NCI-H345 treated with DMSO at 0.1 percent for 48 hours (cell line): ENCODE data around the gene PADI2.

Experiments used
- DNase-seq: peaks from one replicate; lab custom pipeline; 2025; ENCODE audit not compliant: unreplicated experiment; lab: John Stamatoyannopoulos, UW

The PADI2 gene

DNA sequence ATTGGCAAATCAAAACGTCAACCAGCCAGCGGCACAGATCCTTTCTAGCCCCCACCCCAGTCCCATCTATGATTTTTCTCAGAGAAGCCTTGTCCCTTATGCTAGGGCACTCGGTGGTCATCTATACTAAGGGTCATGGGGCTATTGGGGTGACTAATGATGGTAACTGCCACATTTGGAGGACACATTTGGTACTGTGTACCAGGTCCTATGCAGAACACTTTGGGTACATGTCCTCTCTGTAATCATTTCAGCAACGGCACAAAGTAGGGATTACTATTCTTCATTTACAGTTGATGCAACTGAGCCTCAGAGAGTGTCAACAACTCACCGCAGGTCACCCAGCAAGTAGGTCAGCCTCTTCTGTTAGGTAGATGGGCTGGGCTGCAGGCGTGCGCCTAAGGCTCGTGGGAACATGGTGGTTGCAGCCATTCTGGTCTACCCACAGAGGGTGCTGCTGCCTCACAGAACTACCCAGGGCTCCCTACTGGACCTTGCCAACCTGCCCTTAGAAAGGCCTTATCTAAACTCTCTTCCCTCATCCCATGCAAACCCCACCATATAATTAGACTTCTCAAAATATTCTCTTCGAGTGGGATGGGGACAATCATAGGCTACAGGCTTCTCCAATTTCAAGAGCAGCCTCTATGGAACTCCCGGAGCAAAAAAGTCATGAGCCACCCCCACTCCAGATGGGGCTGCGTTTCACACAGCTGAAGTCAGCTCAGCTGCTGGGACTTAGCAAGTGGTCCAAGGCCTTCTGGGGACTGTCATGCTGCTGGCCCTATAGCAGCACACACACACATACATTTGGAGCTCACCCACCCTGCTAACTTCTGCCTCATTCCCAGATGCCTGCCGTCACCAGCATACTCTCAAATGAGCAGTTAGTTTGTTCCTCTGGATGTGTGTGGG lies 59.6 kb downstream of the PADI2 start:
- DNase-seq, result peak; percentile 72

- no peak for DNase-seq
These were observed 62.7 kb downstream of the PADI2 start for GRCh38 chr1:17056551-17056950.

- no peak for DNase-seq
These were observed 63.5 kb downstream of the PADI2 start for GRCh38 chr1:17055801-17056200.

- peak; percentile 97 for DNase-seq
These were observed 65.4 kb downstream of the PADI2 start, which contains the start of gene SDHB for GRCh38 chr1:17053685-17054410. TSS of gene SDHB (minus strand) at chr1:17054032. CDS start at chr1:17054019, 13 bp downstream.

- no peak for DNase-seq
These were observed 66.1 kb downstream of the PADI2 start for GRCh38 chr1:17053086-17053684.

DNA sequence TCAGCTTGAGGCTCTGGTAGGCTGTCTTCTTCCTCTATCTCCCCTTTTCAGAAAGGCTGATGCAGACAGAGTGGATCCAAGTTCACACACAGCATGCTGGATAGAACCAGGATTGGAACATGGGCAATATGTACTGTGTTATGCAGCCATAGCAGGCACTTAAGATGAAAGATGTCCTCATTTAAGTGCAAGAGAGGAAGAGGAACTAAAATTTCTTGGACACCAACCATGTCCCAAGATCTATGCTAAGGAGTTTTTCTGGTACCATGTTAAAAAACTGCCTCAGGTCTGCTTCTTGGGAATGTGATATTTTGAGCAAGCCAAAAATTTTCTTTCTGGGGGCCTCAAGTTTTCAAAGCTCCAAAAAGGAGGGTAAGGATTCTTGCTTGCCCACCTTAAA lies 66.6 kb downstream of the PADI2 start:
- no peak for DNase-seq

- DNase-seq, result no peak
These were observed 67.2 kb downstream of the PADI2 start for GRCh38 chr1:17052038-17052437.

DNA sequence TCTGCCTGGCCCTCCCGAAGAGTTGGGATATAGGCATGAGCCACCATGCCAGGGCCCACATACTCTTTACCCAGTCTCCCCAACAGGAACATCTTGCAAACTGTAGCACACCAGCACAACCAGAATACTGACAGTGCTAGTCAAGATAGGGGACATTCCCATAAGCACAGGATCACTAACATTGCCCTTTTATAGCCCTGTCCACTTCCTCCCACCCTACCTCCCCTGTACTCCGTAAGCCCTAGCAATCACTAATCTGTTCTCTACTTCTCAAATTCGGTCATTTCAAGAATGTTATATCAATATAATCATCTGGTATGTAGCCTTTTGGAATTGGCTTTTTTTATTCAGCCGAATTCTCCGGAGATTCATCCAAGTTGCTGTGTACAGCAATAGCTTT lies 71.3 kb downstream of the PADI2 start:
- no peak for DNase-seq

- DNase-seq, result no peak
These were observed 73.0 kb downstream of the PADI2 start for GRCh38 chr1:17046334-17046657.

DNA sequence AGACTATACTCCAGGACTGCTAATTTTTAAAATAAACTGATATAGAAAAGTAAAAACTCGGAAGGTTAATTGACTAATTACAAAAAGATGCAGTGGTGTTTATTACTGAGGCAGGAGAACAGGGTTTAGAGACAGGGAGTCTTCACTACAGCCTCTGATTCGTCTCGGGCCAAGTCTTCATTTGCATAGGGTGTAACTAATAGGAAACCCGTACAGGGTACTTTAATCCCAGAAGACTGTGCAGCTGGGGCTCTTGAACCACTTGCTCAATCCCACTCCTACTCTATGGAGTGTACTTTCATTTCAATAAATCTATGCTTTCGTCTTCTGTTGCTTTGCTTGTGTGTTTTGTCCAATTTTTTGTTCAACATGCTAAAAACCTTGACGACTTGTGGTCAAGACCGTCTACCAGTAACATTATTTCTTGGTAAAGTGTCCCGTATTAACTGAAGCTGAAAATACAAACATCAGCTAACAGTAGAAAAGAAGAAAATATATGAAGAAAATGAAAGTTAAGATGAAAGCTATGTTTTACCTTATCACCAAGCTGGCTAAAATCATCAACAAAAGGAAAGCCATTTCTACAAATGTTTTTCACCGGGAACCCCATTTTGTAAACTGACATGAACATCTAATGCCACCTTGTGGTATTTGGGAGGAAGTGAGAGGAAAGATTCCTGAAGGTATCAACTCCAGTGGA lies 73.5 kb downstream of the PADI2 start:
- no peak for DNase-seq

DNA sequence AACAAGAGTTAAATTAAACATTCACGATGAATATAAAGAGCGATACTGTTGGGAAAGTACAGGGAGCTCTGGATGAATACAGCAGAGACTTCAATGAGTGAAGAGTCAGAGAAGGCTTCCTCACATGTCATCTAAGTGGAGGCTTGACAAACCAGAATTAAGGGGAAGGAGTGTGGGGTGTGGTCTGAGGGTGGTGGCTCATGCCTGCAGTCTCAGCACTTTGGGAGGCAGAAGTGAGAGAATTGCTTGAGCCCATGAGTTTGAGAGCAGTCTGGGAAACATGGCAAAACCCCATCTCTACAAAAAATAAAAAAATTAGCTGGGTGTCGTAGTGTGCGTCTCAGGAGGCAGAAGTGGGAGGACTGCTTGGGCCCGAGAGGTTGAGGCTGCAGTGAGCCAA lies 74.1 kb downstream of the PADI2 start:
- no peak for DNase-seq

DNA sequence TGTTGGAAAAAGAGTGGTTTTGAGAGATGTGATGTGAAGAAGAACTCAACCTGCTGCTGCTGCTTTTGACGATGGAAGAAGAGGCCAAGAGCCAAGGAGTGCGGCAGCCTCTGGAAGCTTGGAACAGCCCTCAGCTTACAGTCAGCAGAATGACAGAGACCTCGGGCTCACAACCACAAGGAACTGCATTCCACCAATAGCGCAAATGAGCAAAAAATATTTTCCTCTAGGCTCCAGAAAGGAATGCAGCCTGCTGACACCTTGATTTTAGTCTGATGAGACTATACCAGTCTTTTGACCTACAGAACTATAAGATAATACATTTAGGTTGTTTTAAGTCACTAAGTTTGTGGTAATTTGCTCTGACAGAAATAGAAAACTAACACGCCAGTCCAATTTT lies 75.6 kb downstream of the PADI2 start:
- no peak for DNase-seq

DNA sequence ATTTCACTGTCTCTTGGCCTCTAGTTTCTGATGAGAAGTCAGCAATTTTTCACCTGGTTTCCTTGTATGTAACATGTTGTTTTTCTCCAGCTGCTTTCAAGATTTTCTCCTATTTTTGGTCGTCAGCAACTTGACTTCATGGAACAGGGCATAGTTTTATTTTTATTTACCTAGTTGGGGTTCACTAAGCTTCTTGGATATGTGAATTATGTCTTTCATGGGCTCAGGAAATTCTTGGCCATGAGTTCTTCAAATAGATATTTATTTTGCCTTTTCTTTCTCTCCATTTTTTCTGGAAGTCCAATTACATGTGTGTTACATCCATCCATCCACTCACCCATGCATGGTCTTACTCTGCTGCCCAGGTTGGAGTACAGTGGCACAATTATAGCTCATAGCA lies 79.1 kb downstream of the PADI2 start:
- DNase-seq, result no peak

- DNase-seq, result no peak
These were observed 79.7 kb downstream of the PADI2 start for GRCh38 chr1:17039522-17039921.

- DNase-seq, result no peak
These were observed 85.8 kb downstream of the PADI2 start for GRCh38 chr1:17033481-17033880.

DNA sequence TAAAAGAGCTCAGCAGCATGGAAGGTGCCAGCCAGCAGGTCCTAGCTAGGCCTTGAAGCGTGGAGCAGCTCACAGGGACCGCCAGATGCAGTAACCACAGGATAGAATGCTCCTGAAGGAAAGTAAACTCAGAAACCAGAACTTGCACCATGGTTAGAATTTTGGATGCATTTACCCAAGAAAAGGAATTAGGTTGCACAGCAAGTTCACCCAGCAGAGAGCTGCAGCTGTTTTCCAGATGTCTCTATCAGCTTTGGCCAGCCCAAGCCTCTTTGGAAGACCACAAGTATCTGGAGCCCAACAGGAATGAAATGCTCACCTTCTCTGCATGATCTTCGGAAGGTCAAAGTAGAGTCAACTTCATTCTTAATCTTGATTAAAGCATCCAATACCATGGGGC lies 86.5 kb downstream of the PADI2 start:
- no peak for DNase-seq

DNA sequence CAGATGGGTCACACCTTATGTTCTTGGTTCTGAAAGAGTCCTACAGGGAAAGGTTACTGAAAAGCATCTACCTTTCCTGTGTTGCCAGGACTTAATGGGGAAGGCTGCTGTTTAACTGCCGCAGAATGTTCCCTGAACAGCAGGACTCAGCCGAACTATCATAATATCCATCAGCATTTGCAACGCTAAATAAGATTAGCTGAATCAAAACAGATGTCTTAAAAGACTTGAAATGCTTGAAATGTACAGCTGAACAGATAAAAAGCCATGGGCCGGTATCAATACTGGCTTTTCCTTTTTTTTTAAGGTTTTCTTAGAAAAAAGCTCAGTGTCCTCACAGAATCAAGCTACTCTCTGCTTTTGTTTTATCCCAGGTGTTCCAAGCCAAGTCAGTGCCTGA lies 87.8 kb downstream of the PADI2 start:
- no peak for DNase-seq

DNA sequence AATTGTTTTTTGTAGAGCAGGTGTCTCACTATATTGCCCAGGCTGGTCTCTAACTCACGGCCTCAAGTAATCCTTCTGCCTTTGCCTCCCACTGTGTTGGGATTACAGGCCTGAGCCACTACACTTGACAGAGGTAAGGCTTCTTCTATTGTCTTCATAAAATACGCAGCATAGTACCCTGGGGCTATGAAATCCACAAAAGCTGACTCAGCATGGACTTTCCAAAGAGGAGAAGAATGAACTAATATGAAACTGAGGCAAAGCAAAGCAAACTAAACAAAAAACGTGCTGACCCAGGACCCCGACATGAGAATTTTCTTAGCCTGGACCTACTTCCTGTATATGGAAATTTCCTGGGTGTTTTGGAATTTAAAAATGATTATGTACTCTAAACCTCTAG lies 89.0 kb downstream of the PADI2 start:
- no peak for DNase-seq

- DNase-seq, result no peak
These were observed 90.5 kb downstream of the PADI2 start for GRCh38 chr1:17028662-17029188.

DNA sequence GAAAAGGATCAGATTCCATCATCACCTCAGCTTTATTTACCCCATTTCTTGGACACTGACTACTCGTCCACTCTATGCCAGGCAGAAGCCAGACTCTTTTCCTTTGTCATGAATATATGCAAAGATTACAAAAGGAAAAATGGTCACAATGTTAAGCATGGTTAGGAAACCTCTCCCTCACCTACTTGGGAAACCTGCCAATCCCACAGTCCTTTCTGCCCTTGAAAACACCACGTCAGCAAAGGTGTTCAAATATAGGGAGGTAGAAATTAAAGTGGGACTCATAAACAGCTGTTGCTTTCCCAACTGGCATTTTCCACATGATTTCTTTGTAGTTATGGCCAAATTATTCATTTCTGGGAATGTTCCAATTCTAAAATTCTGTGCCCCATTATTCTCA lies 91.4 kb downstream of the PADI2 start:
- DNase-seq, result no peak

DNA sequence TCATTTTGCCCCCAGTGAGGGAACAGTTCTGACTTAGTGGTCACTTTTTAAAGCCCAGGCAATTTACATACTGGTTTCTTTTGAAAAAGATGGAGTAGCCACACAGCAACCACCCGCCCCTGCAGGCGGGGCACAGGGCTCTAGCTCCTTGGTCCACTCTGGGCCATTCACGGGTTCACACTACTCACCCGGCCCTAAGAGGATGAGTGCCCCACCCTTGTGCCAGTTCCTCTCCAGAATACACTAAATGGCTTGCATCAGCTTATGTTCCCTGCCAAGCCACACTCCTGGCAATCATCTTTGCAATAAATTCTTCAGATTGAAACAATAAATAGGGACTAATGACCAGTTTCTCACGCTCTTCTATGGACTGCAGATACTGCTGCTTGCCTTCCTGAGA lies 91.8 kb downstream of the PADI2 start:
- no peak for DNase-seq
